ENCODE data around the gene DENND1A.

DENND1A gene

DNA sequence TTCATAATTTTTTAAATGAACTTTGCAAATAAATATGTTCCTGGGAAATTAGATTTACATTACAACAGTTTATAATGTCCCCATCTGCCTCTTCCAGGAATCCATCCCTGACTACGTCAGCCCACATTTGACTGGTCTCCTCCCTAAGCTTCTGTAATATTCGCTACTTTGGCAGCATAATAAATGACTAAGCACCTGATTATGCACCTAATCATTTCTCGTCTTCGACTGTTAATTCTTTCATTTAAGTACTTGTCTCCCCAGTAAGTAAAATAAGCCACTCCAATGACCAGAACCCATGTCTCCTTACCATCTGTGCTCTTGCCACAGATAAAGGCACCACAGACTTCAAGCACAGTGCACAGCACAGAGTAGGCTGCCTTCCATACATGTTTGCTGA lies 122.7 kb downstream of the DENND1A start:
- no peak for DNase-seq

DNA sequence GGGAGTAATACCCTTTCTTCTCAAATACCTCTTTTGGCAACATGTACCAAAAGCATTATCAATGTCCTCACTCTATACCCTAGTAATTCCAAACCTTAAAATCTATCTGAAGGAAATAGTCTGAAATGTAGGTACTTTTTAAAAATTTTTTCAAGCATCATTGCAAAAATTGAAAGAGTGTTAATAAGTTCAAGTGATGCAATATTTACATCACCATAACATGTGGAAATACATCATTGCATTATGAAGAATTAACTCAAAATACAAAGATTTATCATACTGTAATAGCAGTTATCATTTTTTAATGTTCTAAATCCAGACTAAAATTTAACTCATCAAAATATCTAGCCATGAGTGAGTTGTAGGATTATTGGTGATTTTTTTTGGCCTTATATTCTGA lies 123.1 kb downstream of the DENND1A start:
- no peak for DNase-seq

DNA sequence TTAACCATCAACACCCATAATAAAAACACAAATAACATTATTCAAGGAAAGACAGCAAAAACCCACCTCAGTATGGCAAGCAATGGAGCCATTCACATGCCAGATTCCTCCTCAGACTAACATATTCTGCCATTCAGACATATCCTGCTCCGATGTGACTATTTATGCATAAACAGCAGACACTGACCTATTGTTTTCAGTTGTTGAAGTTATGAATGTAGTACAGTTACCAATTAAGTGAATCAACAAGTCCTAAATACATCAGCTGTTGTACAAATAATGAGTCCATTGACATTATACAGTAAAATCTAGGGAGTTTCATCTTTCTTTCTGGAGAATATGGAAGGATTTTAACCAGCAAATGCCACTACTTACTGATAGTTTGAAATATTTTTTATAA lies 131.7 kb downstream of the DENND1A start:
- DNase-seq: no peak

DNA sequence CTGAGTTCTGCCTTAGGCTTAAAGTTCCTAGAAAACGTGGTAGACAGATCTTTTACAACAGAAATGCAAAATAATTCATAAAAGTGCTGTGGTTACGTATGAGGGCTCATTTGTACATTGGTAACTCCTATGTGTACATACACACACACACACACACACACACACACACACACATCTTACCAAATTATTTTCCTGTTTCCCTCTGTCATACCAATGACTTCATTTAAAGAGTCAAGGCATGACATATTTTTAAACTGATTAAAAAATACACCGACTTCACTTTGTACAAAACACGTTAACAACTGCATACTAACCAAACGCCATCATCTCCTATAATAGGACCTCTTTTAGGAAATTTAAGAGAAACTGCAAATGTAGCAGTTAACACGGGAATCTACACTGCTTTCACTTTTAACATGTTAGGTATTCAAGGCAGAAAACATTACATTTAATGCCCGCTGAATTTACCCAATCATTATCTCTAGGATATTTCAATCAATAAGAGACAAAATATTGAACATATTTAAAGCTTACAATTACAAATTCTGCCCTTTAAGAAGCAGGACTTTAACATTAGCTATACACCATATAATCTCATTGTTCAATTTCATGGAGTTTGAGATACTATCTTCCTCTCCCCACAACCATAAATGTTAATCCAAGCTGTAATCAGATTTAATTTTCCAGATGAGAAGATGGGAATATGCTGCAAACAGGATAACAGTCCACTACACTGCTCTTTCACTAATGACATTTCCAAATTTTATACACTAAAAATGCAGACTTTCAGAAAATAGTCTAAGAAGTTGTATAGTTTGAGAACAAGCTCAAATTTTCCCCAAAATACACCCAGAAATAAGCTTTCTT lies 133.1 kb downstream of the DENND1A start:
- no peak for DNase-seq

DNA sequence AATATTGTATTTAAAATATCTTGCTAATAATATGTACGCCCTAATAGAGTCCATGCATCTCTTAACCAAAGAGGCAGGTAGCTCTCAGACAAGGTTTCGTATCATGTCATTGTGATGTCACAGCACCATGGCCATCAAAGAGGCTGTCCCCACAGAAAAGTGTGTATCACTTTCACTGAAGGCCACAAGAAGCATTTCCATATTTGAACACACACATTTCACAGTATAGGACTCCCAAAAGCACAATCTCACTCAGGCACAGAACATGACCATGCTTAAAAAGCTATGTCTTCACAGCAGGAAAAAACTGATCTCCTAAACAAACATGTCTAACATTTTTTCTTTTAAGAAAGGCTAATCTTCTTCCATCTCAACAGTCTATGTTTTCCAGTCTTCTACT lies 133.8 kb downstream of the DENND1A start:
- no peak for DNase-seq

DNA sequence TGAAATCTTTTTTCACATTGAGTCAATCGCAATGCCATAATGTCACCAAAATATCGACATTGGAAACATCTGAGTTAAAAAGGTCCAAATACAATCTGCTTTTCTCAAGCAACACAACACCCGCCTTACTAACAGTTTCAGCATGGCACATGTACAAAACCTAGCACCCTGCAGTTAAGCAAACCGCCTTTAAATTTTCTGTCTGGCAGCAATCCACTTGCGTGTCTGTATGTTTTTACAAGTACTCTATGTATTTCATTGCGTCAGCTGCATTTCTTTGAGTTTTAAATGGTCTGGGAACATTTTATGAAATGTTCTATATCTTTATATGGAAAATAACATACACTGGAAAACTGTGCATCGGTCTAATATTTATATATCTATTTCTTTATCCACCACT lies 134.6 kb downstream of the DENND1A start:
- no peak for DNase-seq

DNA sequence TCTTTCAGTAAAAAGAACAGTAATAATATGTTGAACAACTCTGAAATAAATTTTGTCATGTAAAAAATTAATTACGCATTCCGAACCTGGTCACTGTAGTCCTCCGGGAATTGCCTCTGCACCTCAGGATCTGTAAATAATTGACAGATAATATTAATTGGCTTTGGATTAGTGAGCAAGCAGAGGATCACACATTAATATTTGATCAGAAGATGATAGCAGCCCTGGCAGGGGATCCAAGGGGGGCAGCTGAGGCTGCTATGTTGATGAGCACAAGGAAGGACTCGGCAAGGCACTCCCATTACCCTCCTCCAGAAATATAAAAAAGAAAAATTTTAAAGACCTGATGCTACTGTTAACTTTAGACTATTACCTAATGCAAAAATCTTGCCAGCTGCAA lies 137.4 kb downstream of the DENND1A start:
- no peak for DNase-seq

DNA sequence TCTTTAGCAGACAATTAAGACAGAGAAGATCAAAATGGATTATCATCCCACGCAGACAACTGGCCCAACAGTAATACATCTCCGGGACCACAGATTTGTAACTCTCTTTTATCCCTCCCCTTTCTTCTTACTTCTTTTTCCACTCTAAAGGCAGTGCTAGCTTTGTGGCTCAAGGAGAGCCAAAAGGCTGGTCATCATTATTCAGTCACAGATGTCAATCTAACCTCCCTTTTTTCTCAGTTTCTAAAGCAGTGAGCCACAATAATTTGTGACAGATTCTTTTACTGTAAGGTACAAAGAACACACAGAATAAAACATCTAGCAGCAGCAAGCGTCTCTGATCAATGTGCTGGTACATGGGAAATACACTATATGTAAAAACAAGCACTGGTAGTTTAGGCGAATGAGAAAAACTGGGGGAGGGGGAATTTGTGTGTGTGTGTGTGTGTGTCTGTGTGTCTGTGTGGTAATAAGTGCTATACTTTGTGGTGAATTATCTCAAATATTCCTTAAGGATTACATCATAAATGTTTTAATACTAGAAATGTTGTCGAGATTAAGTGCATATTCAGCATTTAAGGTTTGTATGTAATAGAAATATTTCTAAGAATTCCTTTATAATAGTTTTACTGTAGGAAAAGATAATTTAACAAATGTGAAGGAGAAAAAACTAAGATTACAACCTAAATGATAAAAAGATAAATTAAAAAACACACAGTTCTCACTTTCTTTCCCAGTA lies 140.2 kb downstream of the DENND1A start:
- DNase-seq: no peak

DNA sequence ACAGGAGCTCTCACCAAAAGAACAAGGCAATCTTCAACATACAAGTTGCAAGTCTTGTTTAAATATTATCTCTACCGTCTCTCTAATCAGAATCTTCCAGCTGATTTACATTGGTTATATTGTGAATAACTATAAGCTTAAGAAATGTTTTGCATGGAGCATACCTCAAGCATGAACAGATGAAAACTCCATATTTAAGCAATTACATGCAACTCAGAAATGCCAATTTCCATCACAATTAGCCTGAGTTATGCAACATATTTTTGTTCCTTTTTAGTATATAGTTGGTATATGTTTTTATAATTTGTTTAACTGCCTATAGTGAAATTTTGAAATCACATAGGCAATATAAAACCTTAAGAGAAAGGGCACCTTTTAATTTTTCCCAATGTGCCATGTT lies 142.5 kb downstream of the DENND1A start:
- no peak for DNase-seq

DNA sequence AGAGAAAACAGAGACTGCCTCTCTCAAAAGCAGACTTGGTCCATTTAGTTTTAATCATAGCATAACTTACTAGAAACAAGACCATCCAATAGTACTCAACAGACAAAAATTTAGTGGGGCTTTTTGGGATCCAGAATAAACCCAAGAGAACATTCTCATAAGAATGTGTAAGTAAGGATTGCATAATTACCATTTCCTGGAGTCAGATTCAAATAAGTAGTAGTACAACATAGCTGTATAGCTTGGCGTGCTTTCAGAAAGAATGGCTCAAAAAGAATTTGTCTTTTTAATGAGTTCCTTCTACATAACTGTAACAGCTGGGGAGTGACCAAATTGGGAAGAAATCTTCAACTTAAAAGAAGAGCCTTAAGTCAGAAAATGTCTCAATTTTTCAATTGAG lies 145.4 kb downstream of the DENND1A start:
- no peak for DNase-seq

DNA sequence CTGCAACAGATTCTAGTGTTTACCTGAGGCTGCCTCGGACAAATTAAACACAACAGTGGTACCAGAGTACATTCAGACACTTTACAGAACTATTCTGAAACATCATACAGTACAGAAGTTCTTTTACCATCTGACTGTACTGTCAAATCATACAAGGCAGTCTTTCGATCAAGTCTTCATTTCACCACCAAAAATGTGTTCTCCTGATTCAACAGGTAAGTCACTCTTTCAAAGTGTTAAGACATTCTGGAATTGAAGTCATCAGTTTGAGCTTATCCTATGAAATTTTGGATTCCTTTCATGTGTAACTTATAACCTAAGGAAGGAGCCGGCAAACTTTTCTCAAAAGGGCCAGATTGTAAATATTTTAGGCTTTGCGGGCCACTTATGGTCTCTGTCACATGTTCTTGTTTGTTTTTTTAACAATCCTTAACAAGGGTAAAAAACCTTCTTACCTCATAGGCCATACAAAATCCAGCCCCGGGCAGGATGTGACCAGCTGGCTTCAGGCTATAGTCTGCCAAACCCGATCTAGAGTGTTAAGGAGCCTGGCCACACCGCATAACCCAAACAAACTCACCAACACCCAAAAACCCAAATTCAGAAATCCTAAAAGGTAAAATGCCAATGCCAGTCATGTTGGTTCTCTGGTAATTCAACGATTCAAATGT lies 151.6 kb downstream of the DENND1A start:
- no peak for DNase-seq

DNA sequence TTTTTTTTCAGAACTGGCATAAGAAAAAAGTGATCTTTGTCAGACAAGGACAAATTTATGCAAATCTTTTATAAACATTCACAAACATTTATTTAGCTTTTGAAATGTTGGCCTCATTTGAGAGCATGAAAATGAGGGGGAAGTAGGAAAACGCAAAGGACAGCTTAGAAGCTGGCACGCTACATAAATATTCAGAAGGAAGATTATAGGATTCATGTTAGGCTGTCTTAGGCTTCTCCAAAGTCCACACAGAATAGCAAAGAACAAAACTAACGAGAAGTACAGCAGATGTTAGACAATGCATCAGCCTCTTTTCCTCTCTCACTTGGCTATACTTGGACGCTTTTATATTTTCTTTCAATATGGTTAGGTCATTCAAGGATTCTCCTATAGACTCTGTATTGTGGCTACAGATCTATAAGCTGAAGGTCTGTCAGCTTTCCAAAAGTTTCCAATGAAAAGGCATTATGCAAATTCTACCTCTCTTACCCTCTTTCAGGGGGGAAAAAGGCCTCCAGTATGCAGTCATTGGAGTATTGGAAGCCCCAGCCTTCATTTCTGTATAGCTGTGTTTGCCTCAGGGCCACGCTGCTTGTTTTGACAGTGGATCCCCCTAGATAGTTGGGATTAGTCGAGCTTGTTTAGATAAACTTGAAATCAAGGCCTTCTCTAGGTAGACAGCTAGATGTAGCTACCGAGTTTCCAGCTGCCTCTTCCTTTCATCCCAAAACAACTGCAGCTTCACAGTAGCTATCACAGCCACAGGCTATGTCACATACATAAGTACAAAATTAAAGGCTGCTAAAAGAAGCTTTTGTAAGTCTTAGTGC lies 153.0 kb downstream of the DENND1A start:
- no peak for DNase-seq

DNA sequence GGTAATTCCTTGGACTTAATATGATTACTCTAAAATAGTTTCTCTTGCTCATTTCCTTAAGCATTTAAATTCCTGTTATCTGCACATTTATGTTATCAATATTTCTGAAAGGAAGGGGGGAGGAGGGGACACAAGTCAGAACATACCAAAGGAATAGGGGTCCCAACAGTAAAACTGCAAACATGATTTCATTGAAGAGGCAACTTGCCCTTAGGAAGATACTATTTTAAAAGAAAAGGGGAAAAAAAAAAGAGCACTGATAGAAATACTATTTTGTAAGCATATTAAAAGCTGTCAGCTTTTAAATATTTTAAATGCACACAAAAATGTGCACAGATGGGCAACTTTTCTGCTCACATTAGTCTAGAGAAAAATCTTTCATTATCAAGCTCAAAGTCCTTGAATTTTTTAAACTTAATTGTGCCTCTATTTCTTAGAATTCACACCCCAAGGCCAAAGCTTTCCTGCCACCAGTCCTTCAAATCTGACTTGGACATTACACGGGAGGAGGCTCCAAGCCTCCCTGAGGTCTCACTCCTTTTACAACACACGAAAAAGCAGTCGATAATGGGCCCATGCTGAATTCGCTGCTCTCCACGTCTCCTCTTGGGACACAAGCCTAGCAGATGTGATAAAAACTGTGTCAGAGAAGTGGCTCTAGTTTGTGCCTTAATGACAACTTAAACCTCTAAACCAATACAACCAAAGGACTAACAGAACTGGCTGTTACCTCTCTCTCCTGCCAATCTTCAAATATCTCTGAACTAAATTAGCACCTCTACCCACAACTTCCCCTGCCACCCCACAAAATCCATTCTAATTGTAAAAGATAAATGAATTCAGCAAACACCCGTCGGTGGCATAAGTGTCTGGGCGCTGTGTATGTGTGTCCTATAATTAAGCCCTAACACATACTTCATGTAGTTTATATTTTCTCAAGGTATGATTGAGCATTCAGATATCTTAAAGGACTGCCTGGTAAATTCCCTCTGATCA lies 154.3 kb downstream of the DENND1A start:
- no peak for DNase-seq

DNA sequence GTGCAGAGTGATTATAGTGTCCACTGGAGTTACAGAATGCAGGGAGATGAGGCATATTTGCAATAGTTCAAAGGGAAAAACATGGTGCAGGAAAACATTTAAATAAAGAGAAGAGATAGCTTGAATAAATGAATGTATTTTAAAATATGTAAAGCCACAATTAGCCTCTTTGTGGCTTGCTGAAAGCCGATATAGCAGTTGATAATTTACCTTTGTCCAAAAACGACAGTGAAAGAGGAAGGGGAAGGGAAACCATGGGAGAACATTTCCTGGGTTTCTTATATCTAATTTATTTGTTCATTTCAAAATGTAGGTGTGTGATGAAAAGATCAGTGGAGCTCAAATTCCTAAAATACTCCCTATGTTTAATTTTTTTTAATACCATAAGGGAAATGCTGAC lies 156.1 kb downstream of the DENND1A start:
- no peak for DNase-seq

DNA sequence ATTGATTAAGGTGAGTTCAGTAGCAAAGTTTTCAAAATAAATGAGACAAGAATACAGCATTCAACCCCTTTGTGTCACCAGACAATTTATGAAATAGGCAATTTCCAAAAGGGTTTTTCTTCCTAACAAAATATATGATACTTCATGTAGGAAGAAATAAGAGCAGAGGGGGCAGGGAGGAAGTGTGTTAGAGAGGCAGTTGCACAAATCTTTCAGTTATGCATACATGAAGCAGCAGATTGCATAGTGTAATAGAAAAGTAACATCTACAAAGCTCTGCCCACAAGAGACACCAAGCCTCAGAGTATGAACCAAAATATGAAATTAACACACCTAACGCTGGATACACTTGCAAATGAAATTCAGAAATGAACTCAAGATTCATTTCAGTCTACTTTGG lies 157.0 kb downstream of the DENND1A start:
- DNase-seq: no peak

DNA sequence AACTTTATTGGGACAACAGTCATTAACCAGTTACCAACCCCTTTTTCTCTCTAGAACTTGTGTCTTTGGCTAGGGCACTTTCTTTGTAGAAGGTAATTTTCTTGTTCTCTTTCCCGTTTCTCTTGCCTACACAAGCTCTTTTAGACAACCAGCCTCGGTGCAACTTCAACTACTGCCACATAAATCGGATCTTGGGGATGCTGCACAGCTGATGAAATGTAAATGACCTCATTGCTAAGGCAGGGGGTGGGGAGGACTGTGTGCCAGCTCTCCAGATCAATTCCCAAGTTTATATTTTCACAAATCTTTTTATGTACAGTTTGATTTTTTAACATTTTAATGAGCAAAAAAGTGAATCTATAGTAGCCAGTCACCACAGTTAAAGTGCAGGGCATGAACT lies 157.6 kb downstream of the DENND1A start:
- DNase-seq: no peak

DNA sequence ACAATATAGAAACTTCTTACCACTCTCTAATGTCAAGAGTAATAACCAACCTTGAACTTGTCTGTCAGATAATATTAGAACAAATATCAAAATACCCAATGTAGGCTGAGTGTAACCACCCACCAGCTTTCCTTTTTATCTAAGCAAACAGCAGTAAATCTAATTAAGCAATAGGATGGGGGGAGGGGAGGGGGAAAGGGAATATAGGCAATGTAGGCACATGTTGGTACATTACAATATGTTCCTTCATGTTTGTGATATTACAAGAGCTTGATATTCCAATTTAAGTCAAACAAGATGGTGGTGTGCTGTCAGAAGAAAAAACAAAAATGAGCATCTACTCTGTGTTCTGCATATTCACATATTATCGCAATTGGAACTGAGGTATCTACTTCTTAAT lies 158.2 kb downstream of the DENND1A start:
- no peak for DNase-seq

DNA sequence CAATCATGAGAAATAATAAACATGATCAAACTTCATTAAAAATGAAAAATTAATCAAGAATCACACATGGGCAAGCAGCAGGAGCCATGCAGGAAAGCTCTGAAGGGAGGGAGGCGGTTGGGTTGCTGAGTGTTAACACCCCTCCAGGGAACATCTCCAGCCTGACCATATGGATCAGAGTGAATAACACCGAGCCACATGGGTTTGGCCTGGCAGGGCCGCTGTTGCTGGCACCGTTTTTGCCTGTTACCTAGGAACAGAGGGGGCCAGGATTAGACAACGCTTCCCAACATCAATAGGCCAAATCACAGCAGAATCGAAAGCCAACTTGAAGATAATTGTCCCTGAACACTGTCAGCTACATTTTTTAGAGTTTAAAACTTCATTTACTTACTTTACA lies 160.2 kb downstream of the DENND1A start:
- DNase-seq: no peak

DNA sequence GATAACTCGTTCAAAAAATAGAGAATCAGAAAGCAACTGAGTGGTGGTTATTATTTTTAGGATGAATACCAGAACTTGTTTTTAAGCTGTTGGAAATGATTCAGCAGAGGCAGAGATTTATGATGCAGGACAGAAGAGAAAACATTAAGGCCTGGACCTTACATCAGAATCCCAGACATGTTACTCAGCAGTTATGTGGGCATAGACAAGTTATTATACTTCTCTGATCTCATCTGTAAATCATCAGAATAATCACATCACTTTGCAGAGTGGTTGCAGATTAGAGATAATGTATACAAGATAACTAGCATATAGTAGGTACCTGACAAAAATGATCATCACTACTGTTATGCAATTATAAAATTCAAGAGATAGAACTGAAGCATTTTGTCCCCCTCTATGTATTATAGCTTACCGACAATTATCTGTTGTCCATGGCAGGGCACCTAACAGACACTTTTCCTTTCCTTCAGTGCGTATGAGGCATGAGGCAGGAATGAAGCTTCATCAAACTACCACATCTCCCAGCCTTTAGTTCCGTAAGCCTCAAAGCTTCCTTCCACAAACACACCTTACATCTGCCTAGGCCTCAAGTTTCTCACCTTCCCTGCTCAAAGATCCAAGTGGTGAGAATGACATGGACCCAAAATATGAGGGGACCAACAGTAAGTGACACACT lies 165.9 kb downstream of the DENND1A start:
- no peak for DNase-seq

DNA sequence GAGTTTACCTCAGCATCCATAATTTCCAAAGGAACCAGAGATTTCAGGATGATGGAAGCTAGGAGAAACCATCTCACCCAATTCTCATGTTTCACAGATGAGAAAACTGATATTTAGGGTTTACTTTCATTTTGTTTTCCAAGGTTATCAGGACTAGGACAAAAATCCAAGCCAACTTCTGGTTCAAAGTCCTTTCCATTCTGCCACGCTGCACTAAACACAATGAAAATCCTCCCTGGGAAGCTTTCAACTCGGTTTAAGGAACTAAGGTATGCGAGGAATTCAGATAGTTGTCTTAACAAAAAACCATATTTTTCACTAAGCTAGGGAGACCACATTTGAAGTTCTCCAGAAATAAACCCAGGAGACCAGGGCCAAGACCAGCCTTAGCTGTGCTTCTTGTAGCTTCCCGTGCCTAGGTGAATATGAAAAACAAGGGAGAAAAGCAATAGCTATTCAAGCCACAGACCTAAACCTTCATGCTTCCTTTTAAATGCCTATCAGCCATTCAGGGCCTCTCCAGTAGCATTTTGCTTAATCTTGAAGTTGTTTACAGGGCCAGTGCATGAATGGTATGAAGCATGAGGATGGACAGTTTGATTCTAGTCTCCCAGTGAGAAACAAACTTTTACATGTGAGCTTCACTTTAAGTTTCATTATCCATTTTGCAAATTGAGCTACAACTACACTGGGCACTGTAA lies 167.9 kb downstream of the DENND1A start:
- no peak for DNase-seq
